ENCODE data around the gene KCNQ1OT1. TPM values are rescaled to one million over a fixed set of nuclear protein-coding genes. Genes with fewer than 3 reads are reported as not detected.

Gene KCNQ1OT1
- total RNA-seq, 2 donors from 2014 or later, result 5.2 to 6.9 TPM

GRCh38 chr11:2662430-2663299 lies 37.1 kb downstream of the KCNQ1OT1 start:
- H3K27me3 ChIP-seq (ENCODE audit: control insufficient read depth, insufficient read depth, low read length, poor library complexity, severe bottlenecking), result no peaks in the 10 kb centered on the region
- WGBS, 2 experiments (ENCODE audit: insufficient coverage in 1 of 2, insufficient read length in 1 of 2), result 93% methylated on average over 12 to 19 of the region's 19 CpGs
- Mint-ChIP-seq H3K9me3 (peaks cover 60% of the 10 kb centered on the region), H3K27ac (no peak overlapping the region), H3K27me3 (ENCODE audit: insufficient read depth) (peaks cover 25% of the 10 kb centered on the region), H3K36me3 (ENCODE audit: low read depth) (peaks cover 48% of the 10 kb centered on the region), H3K4me1 (no peaks in the 10 kb centered on the region), H3K4me3 (no peak overlapping the region)
- peak; percentile 25 for DNase-seq
- H3K36me3 ChIP-seq (ENCODE audit: control insufficient read depth, insufficient read depth, low read length), result peaks cover 8% of the 10 kb centered on the region
- H3K9ac ChIP-seq (ENCODE audit: extremely low read depth, low read length, poor library complexity, severe bottlenecking), result no peak overlapping the region
- no peaks in the 10 kb centered on the region for H3K4me1 ChIP-seq (ENCODE audit: control insufficient read depth, insufficient read depth, low read length)
- no peak overlapping the region for H3K27ac ChIP-seq (ENCODE audit: low read depth, low read length)
- no peak overlapping the region for H3K4me3 ChIP-seq (ENCODE audit: low read length)
- peaks cover 40% of the 10 kb centered on the region for H3K9me3 ChIP-seq (ENCODE audit: control insufficient read depth, low read length)
- no peak for TF ChIP-seq CTCF (conservative IDR thresholded peaks at IDR 0.05)

GRCh38 chr11:2662024-2662312 lies 37.8 kb downstream of the KCNQ1OT1 start:
- peaks cover 29% of the 10 kb centered on the region for H3K27me3 Mint-ChIP-seq (ENCODE audit: insufficient read depth)
- no peak overlapping the region for H3K4me3 Mint-ChIP-seq
- DNase-seq, result no peak
- H3K4me1 ChIP-seq (ENCODE audit: control insufficient read depth, insufficient read depth, low read length), result no peaks in the 10 kb centered on the region
- no peak overlapping the region for H3K27ac Mint-ChIP-seq
- 91 to 100% methylated on average over 3 to 5 of the region's 5 CpGs for WGBS, 2 experiments (ENCODE audit: insufficient coverage in 1 of 2, insufficient read length in 1 of 2)
- peaks cover 8% of the 10 kb centered on the region for H3K36me3 ChIP-seq (ENCODE audit: control insufficient read depth, insufficient read depth, low read length)
- H3K9me3 Mint-ChIP-seq, result peaks cover 67% of the 10 kb centered on the region
- no peaks in the 10 kb centered on the region for H3K27me3 ChIP-seq (ENCODE audit: control insufficient read depth, insufficient read depth, low read length, poor library complexity, severe bottlenecking)
- no peak overlapping the region for H3K4me3 ChIP-seq (ENCODE audit: low read length)
- no peak overlapping the region for H3K27ac ChIP-seq (ENCODE audit: low read depth, low read length)
- no peaks in the 10 kb centered on the region for H3K4me1 Mint-ChIP-seq
- TF ChIP-seq CTCF (conservative IDR thresholded peaks at IDR 0.05), result no peak
- no peak overlapping the region for H3K9ac ChIP-seq (ENCODE audit: extremely low read depth, low read length, poor library complexity, severe bottlenecking)
- peaks cover 48% of the 10 kb centered on the region for H3K36me3 Mint-ChIP-seq (ENCODE audit: low read depth)
- peaks cover 47% of the 10 kb centered on the region for H3K9me3 ChIP-seq (ENCODE audit: control insufficient read depth, low read length)

GRCh38 chr11:2661173-2662023 lies 38.4 kb downstream of the KCNQ1OT1 start:
- Histone ChIP-seq H3K9ac (ENCODE audit: extremely low read depth, low read length, poor library complexity, severe bottlenecking) (no peak overlapping the region), H3K9me3 (ENCODE audit: control insufficient read depth, low read length) (peaks cover 52% of the 10 kb centered on the region), H3K4me3 (ENCODE audit: low read length) (no peak overlapping the region), H3K4me1 (ENCODE audit: control insufficient read depth, insufficient read depth, low read length) (no peaks in the 10 kb centered on the region), H3K27me3 (ENCODE audit: control insufficient read depth, insufficient read depth, low read length, poor library complexity, severe bottlenecking) (no peaks in the 10 kb centered on the region), H3K27ac (ENCODE audit: low read depth, low read length) (no peak overlapping the region), H3K36me3 (ENCODE audit: control insufficient read depth, insufficient read depth, low read length) (peaks cover 8% of the 10 kb centered on the region)
- DNase-seq, result no peak
- Mint-ChIP-seq H3K36me3 (ENCODE audit: low read depth) (peaks cover 48% of the 10 kb centered on the region), H3K9me3 (peaks cover 73% of the 10 kb centered on the region), H3K27me3 (ENCODE audit: insufficient read depth) (peaks cover 32% of the 10 kb centered on the region), H3K4me1 (no peaks in the 10 kb centered on the region), H3K27ac (no peak overlapping the region), H3K4me3 (no peak overlapping the region)
- 92 to 100% methylated on average over 1 to 4 of the region's 4 CpGs for whole genome bisulfite sequencing, 2 experiments (ENCODE audit: insufficient coverage in 1 of 2, insufficient read length in 1 of 2)
- TF ChIP-seq CTCF (conservative IDR thresholded peaks at IDR 0.05), result no peak

All from endodermal cell (in vitro differentiated cells).